C4-2B (cell line): ENCODE data around the gene STAT5B.
"Not testable (repeated sequence)": the region's sequence is repeated elsewhere in the genome, so short reads cannot be mapped to it uniquely, and the experiment has no call there.

ENCODE experiments used
- H3K27ac ChIP-seq: fragments of 450-650 bp; 2 replicates; pipeline ENCODE4 v1.5.1; 2017
- ZFX ChIP-seq: fragments of 450-650 bp; IDR thresholded peaks from 2 replicates; pipeline ENCODE4 v1.6.1; 2017
- TF ChIP-seq, protein P1 (sequence below): fragments of 450-650 bp; conservative IDR thresholded peaks from 2 replicates; pipeline ENCODE4 v1.5.1; 2017; ENCODE audit warnings: mild to moderate bottlenecking

STAT5B gene

GRCh38 chr17:42270170-42270535 is 6.0 kb downstream of the STAT5B start:
- no peak for TF ChIP-seq ZFX
- TF ChIP-seq, protein P1, sequence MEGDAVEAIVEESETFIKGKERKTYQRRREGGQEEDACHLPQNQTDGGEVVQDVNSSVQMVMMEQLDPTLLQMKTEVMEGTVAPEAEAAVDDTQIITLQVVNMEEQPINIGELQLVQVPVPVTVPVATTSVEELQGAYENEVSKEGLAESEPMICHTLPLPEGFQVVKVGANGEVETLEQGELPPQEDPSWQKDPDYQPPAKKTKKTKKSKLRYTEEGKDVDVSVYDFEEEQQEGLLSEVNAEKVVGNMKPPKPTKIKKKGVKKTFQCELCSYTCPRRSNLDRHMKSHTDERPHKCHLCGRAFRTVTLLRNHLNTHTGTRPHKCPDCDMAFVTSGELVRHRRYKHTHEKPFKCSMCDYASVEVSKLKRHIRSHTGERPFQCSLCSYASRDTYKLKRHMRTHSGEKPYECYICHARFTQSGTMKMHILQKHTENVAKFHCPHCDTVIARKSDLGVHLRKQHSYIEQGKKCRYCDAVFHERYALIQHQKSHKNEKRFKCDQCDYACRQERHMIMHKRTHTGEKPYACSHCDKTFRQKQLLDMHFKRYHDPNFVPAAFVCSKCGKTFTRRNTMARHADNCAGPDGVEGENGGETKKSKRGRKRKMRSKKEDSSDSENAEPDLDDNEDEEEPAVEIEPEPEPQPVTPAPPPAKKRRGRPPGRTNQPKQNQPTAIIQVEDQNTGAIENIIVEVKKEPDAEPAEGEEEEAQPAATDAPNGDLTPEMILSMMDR: no peak

DNA sequence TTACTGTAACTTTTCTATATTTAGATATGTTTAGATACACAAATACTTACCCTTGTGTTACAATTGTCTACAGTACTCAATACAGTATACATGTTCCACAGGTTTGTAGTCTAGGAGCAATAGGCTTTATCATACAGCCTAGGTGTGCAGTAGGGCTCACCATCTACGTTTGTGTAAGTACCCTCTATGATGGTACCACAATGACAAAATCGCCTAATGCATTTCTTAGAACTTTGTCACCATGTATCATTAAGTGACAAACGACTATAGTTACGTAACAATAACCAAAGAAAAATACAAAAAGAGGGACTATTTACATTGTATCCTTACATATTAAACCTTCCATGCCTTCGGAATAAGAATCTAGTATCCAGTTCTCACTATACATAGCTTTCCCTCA is 8.0 kb downstream of the STAT5B start:
- no peak overlapping the region for H3K27ac ChIP-seq

More at GRCh38 chr17:42270170-42270535, 6.0 kb downstream of the STAT5B start:
- no peak overlapping the region for H3K27ac ChIP-seq

DNA sequence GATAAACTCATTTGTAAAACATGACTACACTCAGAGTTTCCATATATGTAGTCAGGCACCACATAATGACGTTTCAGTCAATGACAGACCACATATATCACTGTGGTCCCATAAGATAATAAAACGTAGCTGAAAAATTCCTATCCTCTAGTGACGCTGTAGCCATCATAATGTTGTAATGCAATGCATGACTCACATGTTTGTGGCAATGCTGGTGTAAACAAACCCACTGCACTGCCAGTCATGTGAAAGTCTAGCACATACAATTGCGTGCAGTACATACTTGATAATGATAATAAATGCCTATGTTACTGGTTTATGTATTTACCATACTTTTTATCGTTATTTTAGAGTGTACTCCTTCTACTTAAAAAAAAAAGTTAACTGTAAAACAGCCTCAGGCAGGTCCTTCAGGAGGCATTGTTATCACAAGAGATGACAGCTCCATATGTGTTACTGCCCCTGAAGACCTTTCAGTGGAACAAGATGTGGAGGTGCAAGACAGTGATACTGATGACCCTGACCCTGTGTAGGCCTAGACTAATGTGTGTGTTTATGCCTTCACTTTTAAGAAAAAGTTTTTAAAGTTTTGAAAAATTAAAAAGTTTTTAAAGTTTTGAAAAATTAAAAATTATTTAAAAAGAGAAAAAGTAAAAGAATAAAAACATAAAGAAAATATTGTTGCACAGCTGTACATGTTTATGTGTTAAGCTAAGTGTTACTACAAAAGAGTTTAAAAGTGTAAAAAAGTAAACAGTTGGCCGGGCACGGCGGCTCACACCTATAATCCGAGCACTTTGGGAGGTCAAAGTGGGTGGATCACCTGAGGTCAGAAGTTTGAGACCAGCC is 9.0 kb downstream of the STAT5B start:
- no peak for TF ChIP-seq ZFX
- TF ChIP-seq, protein P1: no peak
- no peak overlapping the region for H3K27ac ChIP-seq

More for the DNA sequence above, 8.0 kb downstream of the STAT5B start:
- TF ChIP-seq ZFX: no peak
- TF ChIP-seq, protein P1: no peak

GRCh38 chr17:42266462-42266861 is 9.7 kb downstream of the STAT5B start:
- TF ChIP-seq, protein P1: no peak
- TF ChIP-seq ZFX: no peak
- no peak overlapping the region for H3K27ac ChIP-seq

DNA sequence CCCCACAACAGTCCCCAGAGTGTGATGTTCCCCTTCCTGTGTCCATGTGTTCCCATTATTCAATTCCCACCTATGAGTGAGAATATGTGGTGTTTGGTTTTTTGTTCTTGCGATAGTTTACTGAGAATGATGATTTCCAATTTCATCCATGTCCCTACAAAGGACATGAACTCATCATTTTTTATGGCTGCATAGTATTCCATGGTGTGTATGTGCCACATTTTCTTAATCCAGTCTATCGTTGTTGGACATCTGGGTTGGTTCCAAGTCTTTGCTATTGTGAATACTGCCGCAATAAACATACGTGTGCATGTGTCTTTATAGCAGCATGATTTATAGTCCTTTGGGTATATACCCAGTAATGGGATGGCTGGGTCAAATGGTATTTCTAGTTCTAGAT is 11.8 kb downstream of the STAT5B start:
- not testable (repeated sequence) for H3K27ac ChIP-seq

DNA sequence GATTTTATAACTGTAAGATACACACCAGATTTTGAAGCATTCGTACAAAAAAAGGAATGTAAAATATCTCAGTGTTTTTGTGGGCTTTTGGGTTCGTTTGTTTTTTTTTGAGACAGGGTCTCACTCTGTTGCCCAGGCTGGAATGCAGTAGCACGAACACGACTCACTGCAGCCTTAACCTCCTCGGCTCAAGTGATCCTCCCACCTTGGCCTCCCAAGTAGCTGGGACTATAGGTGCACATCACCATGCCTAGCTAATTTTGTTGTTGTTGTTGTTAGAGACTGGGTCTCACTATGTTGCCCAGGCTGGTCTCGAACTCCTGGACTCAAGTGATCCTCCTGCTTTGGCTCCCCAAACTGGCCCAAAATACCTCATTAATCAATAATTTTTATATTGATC is 15.9 kb downstream of the STAT5B start:
- H3K27ac ChIP-seq: no peak overlapping the region
- TF ChIP-seq, protein P1: no peak
- no peak for TF ChIP-seq ZFX

DNA sequence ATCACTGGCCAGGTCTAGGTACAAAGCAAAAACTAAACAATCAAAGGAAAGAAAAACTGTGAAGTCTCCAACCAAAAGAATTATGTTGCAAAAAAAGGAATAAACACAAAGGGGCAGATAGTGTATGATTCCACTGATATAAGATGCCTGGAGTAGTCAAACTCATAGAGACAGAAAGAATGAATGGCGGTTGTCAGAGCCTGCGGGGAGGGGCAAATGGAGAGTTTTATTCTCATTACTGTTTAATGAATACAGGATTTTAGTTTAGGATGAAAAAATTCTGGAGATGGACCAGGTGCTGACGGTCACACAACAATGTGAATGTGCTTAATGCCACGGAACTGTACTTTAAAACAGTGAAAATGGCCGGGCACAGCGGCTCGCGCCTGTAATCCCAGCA is 20.7 kb downstream of the STAT5B start:
- no peak overlapping the region for H3K27ac ChIP-seq
- TF ChIP-seq ZFX: no peak
- TF ChIP-seq, protein P1: no peak

DNA sequence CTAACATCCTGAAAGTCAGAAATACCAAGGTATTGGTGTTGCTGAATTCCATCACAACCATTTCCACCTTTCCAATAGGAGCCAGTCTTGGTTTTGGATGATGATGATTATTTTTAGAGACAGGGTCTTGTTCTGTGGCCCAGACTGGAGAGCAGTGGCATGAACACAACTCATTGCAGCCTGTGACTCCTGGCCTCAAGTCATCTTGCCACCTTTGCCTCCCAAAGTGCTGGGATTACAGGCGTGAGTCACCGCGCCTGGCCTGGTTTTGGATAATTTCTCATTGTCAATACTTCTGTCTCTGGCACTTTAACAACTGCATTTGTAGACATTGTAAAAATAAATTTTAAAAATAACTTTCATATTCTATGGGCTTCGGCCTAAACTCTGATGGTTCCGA is 22.6 kb downstream of the STAT5B start:
- H3K27ac ChIP-seq: no peak overlapping the region
- TF ChIP-seq, protein P1: no peak
- TF ChIP-seq ZFX: no peak
